ENCODE measurements around the gene FAM217B.
A peak's percentile ranks its signal among the peaks of the same experiment; 100 is the strongest.

FAM217B gene

DNA sequence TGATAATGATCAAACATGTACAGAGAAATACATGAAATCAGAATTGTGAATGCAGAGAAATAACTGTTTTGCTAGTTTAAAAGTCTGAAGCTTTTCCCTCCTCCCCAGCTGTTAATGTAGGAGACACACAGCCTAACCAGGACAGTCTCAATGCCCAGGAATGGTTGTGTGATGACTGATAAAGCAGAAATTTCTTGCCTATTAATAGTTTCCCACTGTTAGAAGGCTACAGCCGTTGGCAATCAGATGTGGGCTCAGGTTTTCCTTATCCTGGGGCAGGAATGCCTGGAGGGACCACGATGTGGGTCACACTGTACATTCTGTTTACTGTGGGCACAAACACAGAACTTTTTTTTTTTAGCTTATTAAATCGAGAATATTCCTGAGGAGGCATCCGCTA lies 2.0 kb upstream of the FAM217B start:
- H3K4me3 ChIP-seq (ENCODE audit: low read depth, low read length) = no peak overlapping the region
- no peak for TF ChIP-seq CTCF (IDR thresholded peaks at IDR 0.05; ENCODE audit: control insufficient read depth, extremely low read depth, insufficient read depth)
- no peak for DNase-seq (ENCODE audit: low read depth)

- TF ChIP-seq CTCF (IDR thresholded peaks at IDR 0.05; ENCODE audit: control insufficient read depth, extremely low read depth, insufficient read depth) = no peak
- H3K4me3 ChIP-seq (ENCODE audit: low read depth, low read length) = no peak overlapping the region
- DNase-seq (ENCODE audit: low read depth) = no peak
Observed at GRCh38 chr20:59938696-59939051, 1.5 kb upstream of the FAM217B start.

GRCh38 chr20:59939052-59939878 lies 924 bp upstream of the FAM217B start:
- no peak for TF ChIP-seq CTCF (IDR thresholded peaks at IDR 0.05; ENCODE audit: control insufficient read depth, extremely low read depth, insufficient read depth)
- no peak for DNase-seq (ENCODE audit: low read depth)
- H3K4me3 ChIP-seq (ENCODE audit: low read depth, low read length) = peak overlapping the region; percentile 68

GRCh38 chr20:59939879-59940128 lies 385 bp upstream of the FAM217B start:
- peak overlapping the region; percentile 68 for H3K4me3 ChIP-seq (ENCODE audit: low read depth, low read length)
- TF ChIP-seq CTCF (IDR thresholded peaks at IDR 0.05; ENCODE audit: control insufficient read depth, extremely low read depth, insufficient read depth) = no peak
- no peak for DNase-seq (ENCODE audit: low read depth)

- no peak for TF ChIP-seq CTCF (IDR thresholded peaks at IDR 0.05; ENCODE audit: control insufficient read depth, extremely low read depth, insufficient read depth)
- H3K4me3 ChIP-seq (ENCODE audit: low read depth, low read length) = peak overlapping the region; percentile 68
- no peak for DNase-seq (ENCODE audit: low read depth)
Observed at GRCh38 chr20:59940956-59941294, 736 bp downstream of the FAM217B start.

DNA sequence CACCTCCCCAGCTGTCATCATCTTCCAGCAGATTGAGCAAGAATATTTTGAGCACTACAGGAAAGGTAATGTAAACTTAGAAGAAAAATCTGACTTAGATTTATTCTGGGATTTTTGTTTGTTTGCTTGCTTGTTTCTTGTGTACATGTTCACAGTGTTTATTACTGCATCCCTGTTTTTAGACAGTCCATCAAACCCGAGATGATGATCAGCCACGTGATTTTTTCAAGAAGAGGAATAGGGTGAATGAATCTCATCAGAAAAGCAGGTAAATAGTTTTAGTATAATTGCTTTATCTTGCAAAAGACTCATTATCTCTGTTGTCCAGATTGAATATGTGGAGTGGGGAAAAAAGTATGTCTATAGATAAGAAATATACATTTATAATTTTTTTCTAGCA lies 2.1 kb downstream of the FAM217B start:
- no peak for TF ChIP-seq CTCF (IDR thresholded peaks at IDR 0.05; ENCODE audit: control insufficient read depth, extremely low read depth, insufficient read depth)
- H3K4me3 ChIP-seq (ENCODE audit: low read depth, low read length) = no peak overlapping the region
- no peak for DNase-seq (ENCODE audit: low read depth)

GRCh38 chr20:59944726-59945125 lies 4.5 kb downstream of the FAM217B start:
- no peak overlapping the region for H3K4me3 ChIP-seq (ENCODE audit: low read depth, low read length)
- no peak for TF ChIP-seq CTCF (IDR thresholded peaks at IDR 0.05; ENCODE audit: control insufficient read depth, extremely low read depth, insufficient read depth)
- DNase-seq (ENCODE audit: low read depth) = no peak
